ENCODE results near the gene PRELID1. TPM values are rescaled to one million over a fixed set of nuclear protein-coding genes. Genes with fewer than 3 reads are reported as not detected.
A peak's percentile ranks its signal among the peaks of the same experiment; 100 is the strongest.

The PRELID1 gene
- total RNA-seq, 1 donor from 2014 or later, result 88.2 TPM

DNA sequence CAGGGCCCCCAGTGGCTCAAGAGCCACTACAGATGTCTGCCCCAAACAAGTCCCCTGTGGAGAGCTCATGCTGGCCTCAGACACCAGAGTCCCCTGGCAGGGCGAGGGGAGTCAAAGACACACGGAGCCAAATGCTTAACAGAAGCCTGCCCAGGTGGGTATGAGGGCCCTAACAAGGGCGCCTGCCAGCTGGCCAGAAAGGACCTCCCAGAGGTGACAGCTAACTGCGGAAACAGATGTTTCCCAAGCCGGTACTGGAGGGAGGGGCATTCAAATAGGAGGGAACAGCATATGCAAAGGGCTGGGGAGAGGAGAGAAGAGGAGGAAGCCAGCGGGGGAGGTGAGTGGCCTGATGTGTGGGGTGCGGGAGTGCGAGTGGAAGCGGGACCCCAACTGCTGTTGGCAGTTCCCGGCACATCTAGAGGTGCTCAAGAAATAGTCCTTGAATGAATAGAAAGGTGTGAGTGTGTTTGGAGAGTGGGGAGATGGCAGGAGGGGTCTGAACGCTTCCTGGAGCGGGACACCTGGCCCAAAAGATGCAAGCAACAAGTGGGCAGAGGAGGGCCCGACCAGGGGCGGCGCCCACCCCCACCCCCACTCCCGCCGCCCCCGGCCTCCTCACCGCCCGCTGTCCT, 7.3 kb downstream of the PRELID1 start:
- Mint-ChIP-seq H3K27ac (ENCODE audit: unreplicated experiment) (peak overlapping the region; percentile 76), H3K9me3 (ENCODE audit: unreplicated experiment) (peaks cover 4% of the 10 kb centered on the region), H3K4me1 (ENCODE audit: low read depth, unreplicated experiment) (peaks cover 7% of the 10 kb centered on the region)

DNA sequence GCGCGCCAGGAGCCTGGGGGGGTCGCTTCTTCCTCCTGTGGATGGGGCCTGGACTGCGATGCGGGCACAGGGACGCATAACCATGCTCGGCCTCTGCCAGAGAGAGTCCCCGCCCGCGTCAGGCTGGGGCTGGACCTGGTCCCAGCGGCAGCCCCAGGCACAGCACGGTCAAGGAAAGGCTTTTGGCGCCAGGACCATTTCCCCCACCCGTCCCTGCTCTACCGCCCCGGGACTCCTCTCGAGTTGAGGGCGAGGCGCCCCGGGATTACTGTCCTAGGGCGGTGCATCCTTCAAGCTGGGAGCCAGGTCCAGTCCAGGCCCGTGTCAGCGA, 7.8 kb downstream of the PRELID1 start:
- TF ChIP-seq, protein P1, sequence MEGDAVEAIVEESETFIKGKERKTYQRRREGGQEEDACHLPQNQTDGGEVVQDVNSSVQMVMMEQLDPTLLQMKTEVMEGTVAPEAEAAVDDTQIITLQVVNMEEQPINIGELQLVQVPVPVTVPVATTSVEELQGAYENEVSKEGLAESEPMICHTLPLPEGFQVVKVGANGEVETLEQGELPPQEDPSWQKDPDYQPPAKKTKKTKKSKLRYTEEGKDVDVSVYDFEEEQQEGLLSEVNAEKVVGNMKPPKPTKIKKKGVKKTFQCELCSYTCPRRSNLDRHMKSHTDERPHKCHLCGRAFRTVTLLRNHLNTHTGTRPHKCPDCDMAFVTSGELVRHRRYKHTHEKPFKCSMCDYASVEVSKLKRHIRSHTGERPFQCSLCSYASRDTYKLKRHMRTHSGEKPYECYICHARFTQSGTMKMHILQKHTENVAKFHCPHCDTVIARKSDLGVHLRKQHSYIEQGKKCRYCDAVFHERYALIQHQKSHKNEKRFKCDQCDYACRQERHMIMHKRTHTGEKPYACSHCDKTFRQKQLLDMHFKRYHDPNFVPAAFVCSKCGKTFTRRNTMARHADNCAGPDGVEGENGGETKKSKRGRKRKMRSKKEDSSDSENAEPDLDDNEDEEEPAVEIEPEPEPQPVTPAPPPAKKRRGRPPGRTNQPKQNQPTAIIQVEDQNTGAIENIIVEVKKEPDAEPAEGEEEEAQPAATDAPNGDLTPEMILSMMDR (IDR thresholded peaks at IDR 0.05; ENCODE audit: partially characterized antibody, unreplicated experiment), result no peak
- peak; percentile 57 for DNase-seq
- Mint-ChIP-seq H3K4me1 (ENCODE audit: low read depth, unreplicated experiment) (peaks cover 7% of the 10 kb centered on the region), H3K36me3 (ENCODE audit: unreplicated experiment) (peaks cover 4% of the 10 kb centered on the region), H3K27ac (ENCODE audit: unreplicated experiment) (no peak overlapping the region), H3K27me3 (ENCODE audit: unreplicated experiment) (peaks cover 6% of the 10 kb centered on the region), H3K9me3 (ENCODE audit: unreplicated experiment) (peaks cover 2% of the 10 kb centered on the region), H3K4me3 (ENCODE audit: unreplicated experiment) (peak overlapping the region; percentile 74)

More for the DNA sequence above, 7.3 kb downstream of the PRELID1 start:
- Mint-ChIP-seq H3K36me3 (ENCODE audit: unreplicated experiment) (peaks cover under 1% of the 10 kb centered on the region), H3K4me3 (ENCODE audit: unreplicated experiment) (peak overlapping the region; percentile 88), H3K27me3 (ENCODE audit: unreplicated experiment) (peaks cover 8% of the 10 kb centered on the region)
- TF ChIP-seq, protein P1 (IDR thresholded peaks at IDR 0.05; ENCODE audit: partially characterized antibody, unreplicated experiment), result no peak
- no peak for DNase-seq

DNA sequence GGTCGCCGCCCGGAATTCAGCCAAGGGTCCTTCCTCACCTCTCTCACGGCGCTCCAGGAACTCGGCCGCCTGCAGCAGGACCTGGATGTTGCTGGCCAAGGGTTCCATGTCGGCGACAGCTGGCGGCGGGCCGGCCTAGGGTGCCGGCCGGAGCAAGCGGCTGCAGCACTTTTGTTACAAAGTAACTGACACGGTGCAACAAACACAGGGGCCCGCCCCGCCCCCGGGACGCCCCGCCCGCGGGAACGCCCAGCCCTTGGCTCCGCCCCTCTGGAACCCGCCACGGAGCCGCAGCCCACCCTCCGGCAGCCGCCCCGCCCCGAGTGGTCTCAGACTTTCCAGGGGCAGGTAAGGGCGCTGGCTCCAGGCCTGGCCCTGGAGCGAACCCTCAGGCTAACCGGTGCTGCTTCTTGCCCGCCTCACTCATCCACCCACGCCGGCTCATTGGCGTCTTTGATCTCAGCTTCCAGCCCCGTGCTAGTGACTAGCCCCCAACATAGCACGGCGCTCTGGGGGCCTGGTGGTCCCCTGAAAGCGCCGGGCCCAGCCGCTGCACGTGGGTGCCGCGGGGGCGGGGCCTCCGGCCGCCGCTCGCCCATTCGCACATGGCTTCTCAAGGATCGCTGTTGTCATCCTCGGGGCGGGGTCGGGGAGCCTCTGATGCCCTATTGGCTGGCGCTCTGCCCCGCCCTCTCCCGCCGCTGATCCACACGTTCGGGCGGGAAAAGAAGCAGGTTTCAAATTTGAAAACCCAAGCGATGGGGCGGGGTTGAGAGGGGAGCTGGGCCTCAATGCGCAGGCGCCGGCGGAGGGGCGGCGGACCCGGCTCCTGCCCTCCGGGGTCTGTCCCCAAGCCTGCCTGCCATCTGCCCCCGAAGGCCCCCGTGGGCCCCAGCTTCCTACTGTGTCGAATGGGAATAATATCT, 8.4 kb downstream of the PRELID1 start, which contains the start of gene MXD3:
MXD3 (minus strand) TSS at position 176 of the 926 bp plus-strand sequence; CDS start at position 108, 68 bp downstream.
- Mint-ChIP-seq H3K4me3 (ENCODE audit: unreplicated experiment) (peak within 1 kb of the TSS; percentile 88), H3K4me1 (ENCODE audit: low read depth, unreplicated experiment) (peaks cover 7% of the 10 kb centered on the region), H3K27me3 (ENCODE audit: unreplicated experiment) (peaks cover 6% of the 10 kb centered on the region), H3K36me3 (ENCODE audit: unreplicated experiment) (peaks cover 4% of the 10 kb centered on the region), H3K9me3 (ENCODE audit: unreplicated experiment) (peaks cover 2% of the 10 kb centered on the region), H3K27ac (ENCODE audit: unreplicated experiment) (peak within 1 kb of the TSS; percentile 76)
- peak; percentile 97 for DNase-seq
- TF ChIP-seq, protein P1 (IDR thresholded peaks at IDR 0.05; ENCODE audit: partially characterized antibody, unreplicated experiment), result no peak

DNA sequence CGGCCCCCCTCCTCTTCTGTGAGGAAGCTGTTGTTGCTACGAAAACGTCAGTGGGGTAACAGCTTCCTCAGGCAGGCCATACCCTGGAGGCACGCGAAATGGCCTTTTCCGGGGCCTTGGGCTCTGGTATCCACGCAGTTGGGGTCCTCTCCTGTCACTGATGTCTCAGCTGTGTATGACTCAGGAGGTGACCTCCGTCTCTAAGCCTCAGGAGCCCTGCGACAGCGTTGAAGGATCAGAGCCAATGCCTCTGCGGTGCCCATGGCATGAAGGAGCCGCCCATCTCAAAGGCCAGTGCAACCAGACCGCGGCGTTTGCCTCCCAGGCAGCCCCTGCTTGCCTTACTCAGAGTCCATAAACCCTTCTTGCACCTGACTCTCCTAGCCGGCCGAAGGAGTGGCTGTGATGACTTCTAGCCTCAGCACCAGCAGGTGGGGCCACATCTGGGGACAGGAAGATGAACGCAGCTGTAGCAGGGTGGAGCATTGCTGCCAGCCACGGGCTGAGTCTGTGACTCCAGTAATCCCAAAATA, 9.1 kb downstream of the PRELID1 start:
- Mint-ChIP-seq H3K4me1 (ENCODE audit: low read depth, unreplicated experiment) (peaks cover 7% of the 10 kb centered on the region), H3K4me3 (ENCODE audit: unreplicated experiment) (peak overlapping the region; percentile 46), H3K27ac (ENCODE audit: unreplicated experiment) (no peak overlapping the region), H3K27me3 (ENCODE audit: unreplicated experiment) (peaks cover 6% of the 10 kb centered on the region), H3K9me3 (ENCODE audit: unreplicated experiment) (peaks cover 2% of the 10 kb centered on the region), H3K36me3 (ENCODE audit: unreplicated experiment) (peaks cover 4% of the 10 kb centered on the region)
- no peak for DNase-seq
- TF ChIP-seq, protein P1 (IDR thresholded peaks at IDR 0.05; ENCODE audit: partially characterized antibody, unreplicated experiment), result no peak

All from glutamatergic neuron (in vitro differentiated cells).